Measurements from ENCODE around the gene ANKRD27.

ANKRD27 gene

GRCh38 chr19:32550666-32551065 lies 124.3 kb downstream of the ANKRD27 start:
- DNase-seq (ENCODE audit: low read depth in 2 of 2) = no peak
